ENCODE data around the gene SERPINA6. TPM values are rescaled to one million over a fixed set of nuclear protein-coding genes. Genes with fewer than 3 reads are reported as not detected.

SERPINA6 gene
- total RNA-seq, 1 experiment from 2014 or later = not detected

DNA sequence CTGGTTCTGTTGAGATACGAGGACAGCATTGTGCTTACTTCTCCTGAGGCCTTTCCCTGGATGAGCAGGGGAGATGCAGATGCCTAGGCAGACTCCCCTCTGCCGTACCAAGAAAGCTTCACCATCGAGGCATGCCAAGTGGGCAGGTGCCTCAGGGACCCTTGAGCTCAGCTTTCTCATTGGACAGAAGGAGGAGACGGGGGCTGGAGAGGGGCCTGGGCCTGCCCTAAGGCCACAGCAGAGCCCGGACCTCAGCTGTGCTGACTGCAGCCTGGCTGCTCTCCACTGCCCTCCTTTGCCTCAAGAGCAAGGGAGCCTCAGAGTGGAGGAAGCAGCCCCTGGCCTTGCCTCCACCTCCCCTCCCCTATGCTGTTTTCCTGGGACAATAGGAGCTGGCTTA is 41.8 kb upstream of the SERPINA6 start:
- no peak overlapping the region for H3K4me2 ChIP-seq (ENCODE audit: low read length)
- CTCF ChIA-PET = no interaction called here
- POLR2A ChIA-PET = no interaction called here

More for the DNA sequence above, 41.8 kb upstream of the SERPINA6 start:
- Histone ChIP-seq H3K9me3 (ENCODE audit: control insufficient read depth in 1 of 2, insufficient read depth in 1 of 2, low read depth in 1 of 2, low read length in 2 of 2) (no peaks in the 10 kb centered on the region), H3K4me3 (replicated peaks in 1 of 2; ENCODE audit: low read depth in 1 of 2, low read length in 2 of 2) (no peak overlapping the region), H3K4me1 (ENCODE audit: control insufficient read depth in 1 of 2, insufficient read depth in 2 of 2, low read length in 2 of 2) (peaks cover 0 to 4% of the 10 kb centered on the region in 2 experiments; a peak in 1 of 4 replicates), H3K27me3 (ENCODE audit: insufficient read depth, low read length) (no peaks in the 10 kb centered on the region), H3K79me2 (ENCODE audit: insufficient read depth, low read length) (no peaks in the 10 kb centered on the region), H3K36me3 (ENCODE audit: control insufficient read depth in 1 of 2, insufficient read depth in 2 of 2, low read length in 2 of 2) (no peaks in the 10 kb centered on the region), H3K9ac (ENCODE audit: low read length) (no peak overlapping the region), H3K9me2 (ENCODE audit: insufficient read depth) (no peaks in the 10 kb centered on the region), H4K20me1 (ENCODE audit: insufficient read depth) (no peaks in the 10 kb centered on the region), H2AFZ (ENCODE audit: low read depth, low read length, poor library complexity, severe bottlenecking) (no peak overlapping the region), H3K27ac (ENCODE audit: low read depth, low read length) (no peak overlapping the region)
- ATAC-seq (no peak), DNase-seq (ENCODE audit: low read depth, low spot score) (no peak)
- RAD21 ChIA-PET (ENCODE audit: low non-redundant PET in 1 of 2, low total read pairs in 2 of 2, uncharacterized antibody in 2 of 2, unreplicated experiment in 2 of 2) = no interaction called here
- intact Hi-C loops (cut with micrococcal nuclease) = loop anchor here (2.0 kb wide), 1 partner anchor 14 kb away; no protein-coding TSS in a partner anchor
- TF ChIP-seq POLR2A (IDR thresholded peaks at IDR 0.05; ENCODE audit: borderline replicate concordance, extremely low read depth, insufficient read depth, insufficient read length) (no peak), SIN3A (IDR thresholded peaks at IDR 0.05; ENCODE audit: low read depth) (no peak), RAD21 (IDR thresholded peaks at IDR 0.05; ENCODE audit: low read depth) (no peak), ATF3 (IDR thresholded peaks at IDR 0.05) (no peak), JUND (IDR thresholded peaks at IDR 0.05) (no peak), CTCF (IDR thresholded peaks at IDR 0.05 in 2 of 3, conservative IDR thresholded peaks at IDR 0.05 in 1 of 3; ENCODE audit: borderline replicate concordance in 1 of 3, insufficient read depth in 1 of 3, low read depth in 2 of 3, low read length in 2 of 3) (no peak), EZH2 (IDR thresholded peaks at IDR 0.05) (no peak)
- no TSS peak for BruUV-seq (replicated peaks)

Data from HCT116 (cell line).